Stimulated activated CD4-positive, alpha-beta T cell treated with anti-CD3 and anti-CD28 coated beads, Interleukin-12 subunit alpha, Interleukin-12 subunit beta, amount 100 ng/mL, for 48 hours (primary cell): ENCODE measurements around the gene TLR7.

Experiments
- DNase-seq, 3 donors: peaks; one replicate each; pipeline ENCODE4 v3.0.0-alpha.2; 2020; ENCODE audit warnings: low read depth in 2 of 3, low spot score in 1 of 3

TLR7 gene

GRCh38 chrX:12890467-12890866 lies 23.6 kb downstream of the TLR7 start:
- no peak for DNase-seq

- no peak for DNase-seq
Observed at GRCh38 chrX:12891171-12891570, 24.3 kb downstream of the TLR7 start.

GRCh38 chrX:12891915-12892506 lies 25.1 kb downstream of the TLR7 start:
- DNase-seq: no peak

GRCh38 chrX:12892716-12893115 lies 25.8 kb downstream of the TLR7 start:
- DNase-seq: no peak

GRCh38 chrX:12894074-12895030 lies 27.5 kb downstream of the TLR7 start:
- DNase-seq: peak in 2 of 3 donors; percentile 18 to 20

GRCh38 chrX:12895866-12896265 lies 29.0 kb downstream of the TLR7 start:
- no peak for DNase-seq

GRCh38 chrX:12896935-12897334 lies 30.1 kb downstream of the TLR7 start:
- no peak for DNase-seq

GRCh38 chrX:12898073-12898472 lies 31.2 kb downstream of the TLR7 start:
- no peak for DNase-seq

GRCh38 chrX:12899506-12899905 lies 32.6 kb downstream of the TLR7 start:
- DNase-seq: no peak

GRCh38 chrX:12901486-12901885 lies 34.6 kb downstream of the TLR7 start:
- DNase-seq: peak; percentile 34 to 76 (median 50)

GRCh38 chrX:12903646-12904045 lies 36.8 kb downstream of the TLR7 start:
- DNase-seq: no peak

GRCh38 chrX:12906046-12906761 lies 39.3 kb downstream of the TLR7 start, which contains the start of gene TLR8:
Gene TLR8 (plus strand): TSS chrX:12906620. CDS start chrX:12906707, 87 bp downstream.
- DNase-seq: no peak

GRCh38 chrX:12910423-12911121 lies 43.7 kb downstream of the TLR7 start:
- no peak for DNase-seq

- no peak for DNase-seq
Observed at GRCh38 chrX:12911122-12911470, 44.2 kb downstream of the TLR7 start.

- DNase-seq: no peak
Observed at GRCh38 chrX:12912791-12913482, 46.1 kb downstream of the TLR7 start.

GRCh38 chrX:12917753-12918152 lies 50.9 kb downstream of the TLR7 start:
- no peak for DNase-seq

- no peak for DNase-seq
Observed at GRCh38 chrX:12919051-12919450, 52.2 kb downstream of the TLR7 start.

- DNase-seq: no peak
Observed at GRCh38 chrX:12919620-12920019, 52.7 kb downstream of the TLR7 start.

- DNase-seq: no peak
Observed at GRCh38 chrX:12920990-12921389, 54.1 kb downstream of the TLR7 start.

GRCh38 chrX:12921886-12922598 lies 55.2 kb downstream of the TLR7 start:
- no peak for DNase-seq
